Esophagus muscularis mucosa (tissue), 4 donors: Measurements from ENCODE around the gene TPK1. TPM values are rescaled to one million over a fixed set of nuclear protein-coding genes. Genes with fewer than 3 reads are reported as not detected.

ENCODE experiments used
- DNase-seq: peaks from one replicate; pipeline ENCODE4 v3.0.0-alpha.2; 2017; ENCODE audit errors: extremely low spot score
- H3K27ac ChIP-seq, 4 donors: fragments of 200-600 bp; sonication (generic); replicated peaks in 1 of 4; 1 replicate in 3 of 4; 2 replicates in 1 of 4; pipeline ENCODE4 v1.5.1; 2016 to 2019; ENCODE audit warnings: mild to moderate bottlenecking in 1 of 4
- H3K27me3 ChIP-seq, 4 donors: fragments of 200-600 bp; sonication (generic); one replicate each; pipeline versions ENCODE4 v1.5.1 to v1.6.0; 2016 to 2019
- H3K36me3 ChIP-seq, 4 donors: fragments of 200-600 bp; sonication (generic); one replicate each; pipeline ENCODE4 v1.5.1; 2016 to 2019
- H3K4me1 ChIP-seq, 4 donors: fragments of 200-600 bp; sonication (generic); one replicate each; pipeline ENCODE4 v1.5.1; 2016 to 2019
- H3K4me3 ChIP-seq, 4 donors: fragments of 200-600 bp; sonication (generic); 1 replicate in 2 of 4; 2 replicates in 2 of 4; pipeline ENCODE4 v1.5.1; 2016 to 2019; ENCODE audit warnings: mild to moderate bottlenecking in 4 of 4, moderate library complexity in 1 of 4
- H3K9me3 ChIP-seq, 4 donors: fragments of 200-600 bp; sonication (generic); 1 replicate in 3 of 4; 2 replicates in 1 of 4; pipeline ENCODE4 v1.5.1; 2016 to 2019
- EP300 ChIP-seq: sonication (generic); formaldehyde crosslinking; IDR thresholded peaks from one replicate; pipeline ENCODE4 v1.6.1; 2017; ENCODE audit warnings: antibody characterized with exemption
- POLR2A ChIP-seq: fragments of 450-650 bp; IDR thresholded peaks from one replicate; pipeline ENCODE4 v1.6.1; 2017; ENCODE audit warnings: antibody characterized with exemption, moderate library complexity, mild to moderate bottlenecking, low read depth
- POLR2AphosphoS5 ChIP-seq, 2 donors: sonication (generic); formaldehyde crosslinking; IDR thresholded peaks; one replicate each; pipeline ENCODE4 v1.6.1; 2017; ENCODE audit warnings: antibody characterized with exemption in 2 of 2
- WGBS: methylation state at CpG from one replicate; pipeline ENCODE4 v1.1.5; 2018; 5-methylcytosine and 5-hydroxymethylcytosine counted together
- intact Hi-C: fragments of 100-400 bp; cut with DNase I; formaldehyde crosslinking; loops from one replicate; pipeline ENCODE4 v1.15.1; 2023
- total RNA-seq, 4 donors: library from RNA; depleted of rRNA; stranded (reverse); fragments of >200 nt; gene quantifications; one replicate each; pipeline versions ENCODE4 v1.1.0 to v1.2.1, GENCODE V29; 2016
- TF ChIP-seq, protein P1 (sequence below), 3 experiments: fragments of 200-600 bp in 2 of 3; fragments of 450-650 bp in 1 of 3; sonication (generic) in 2 of 3; IDR thresholded peaks; one replicate each; pipeline ENCODE4 v1.5.1; 2017 to 2019; ENCODE audit warnings: antibody characterized with exemption in 3 of 3, mild to moderate bottlenecking in 2 of 3, moderate library complexity in 1 of 3

The TPK1 gene
- total RNA-seq, 4 donors from 2014 or later, result 2.7 to 4.3 (median 3.4) TPM

DNA sequence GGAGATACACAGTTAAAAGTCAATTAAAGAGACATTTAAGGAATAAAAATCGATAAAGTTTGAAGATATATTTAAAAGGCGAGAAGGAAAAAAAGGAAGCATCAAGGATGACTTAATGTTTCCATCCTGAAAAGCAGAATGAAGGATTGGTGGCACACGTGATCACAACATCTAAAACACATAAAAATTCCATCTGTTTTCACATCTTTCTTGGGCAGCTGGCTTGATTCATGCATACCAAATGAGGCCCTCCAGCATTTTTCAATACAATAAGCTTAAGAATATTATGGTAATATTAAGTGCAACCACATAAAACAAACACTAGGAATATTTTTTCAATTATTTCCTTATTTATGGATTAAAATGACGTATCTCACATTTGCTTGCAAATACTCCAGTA, 112.6 kb downstream of the TPK1 start:
- no peak overlapping the region for H3K27ac ChIP-seq
- DNase-seq, result no peak
- no peaks in the 10 kb centered on the region for H3K4me1 ChIP-seq
- H3K9me3 ChIP-seq, result no peaks in the 10 kb centered on the region
- intact Hi-C loops, result no loop called here
- H3K36me3 ChIP-seq, result no peaks in the 10 kb centered on the region
- TF ChIP-seq, protein P1, sequence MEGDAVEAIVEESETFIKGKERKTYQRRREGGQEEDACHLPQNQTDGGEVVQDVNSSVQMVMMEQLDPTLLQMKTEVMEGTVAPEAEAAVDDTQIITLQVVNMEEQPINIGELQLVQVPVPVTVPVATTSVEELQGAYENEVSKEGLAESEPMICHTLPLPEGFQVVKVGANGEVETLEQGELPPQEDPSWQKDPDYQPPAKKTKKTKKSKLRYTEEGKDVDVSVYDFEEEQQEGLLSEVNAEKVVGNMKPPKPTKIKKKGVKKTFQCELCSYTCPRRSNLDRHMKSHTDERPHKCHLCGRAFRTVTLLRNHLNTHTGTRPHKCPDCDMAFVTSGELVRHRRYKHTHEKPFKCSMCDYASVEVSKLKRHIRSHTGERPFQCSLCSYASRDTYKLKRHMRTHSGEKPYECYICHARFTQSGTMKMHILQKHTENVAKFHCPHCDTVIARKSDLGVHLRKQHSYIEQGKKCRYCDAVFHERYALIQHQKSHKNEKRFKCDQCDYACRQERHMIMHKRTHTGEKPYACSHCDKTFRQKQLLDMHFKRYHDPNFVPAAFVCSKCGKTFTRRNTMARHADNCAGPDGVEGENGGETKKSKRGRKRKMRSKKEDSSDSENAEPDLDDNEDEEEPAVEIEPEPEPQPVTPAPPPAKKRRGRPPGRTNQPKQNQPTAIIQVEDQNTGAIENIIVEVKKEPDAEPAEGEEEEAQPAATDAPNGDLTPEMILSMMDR (IDR thresholded peaks at IDR 0.05), result no peak
- TF ChIP-seq EP300 (no peak), POLR2AphosphoS5 (IDR thresholded peaks at IDR 0.05) (no peak), POLR2A (no peak)
- 75% methylated on average over 4 of the region's 4 CpGs for WGBS
- H3K4me3 ChIP-seq, result no peak overlapping the region
- H3K27me3 ChIP-seq, result no peaks in the 10 kb centered on the region

DNA sequence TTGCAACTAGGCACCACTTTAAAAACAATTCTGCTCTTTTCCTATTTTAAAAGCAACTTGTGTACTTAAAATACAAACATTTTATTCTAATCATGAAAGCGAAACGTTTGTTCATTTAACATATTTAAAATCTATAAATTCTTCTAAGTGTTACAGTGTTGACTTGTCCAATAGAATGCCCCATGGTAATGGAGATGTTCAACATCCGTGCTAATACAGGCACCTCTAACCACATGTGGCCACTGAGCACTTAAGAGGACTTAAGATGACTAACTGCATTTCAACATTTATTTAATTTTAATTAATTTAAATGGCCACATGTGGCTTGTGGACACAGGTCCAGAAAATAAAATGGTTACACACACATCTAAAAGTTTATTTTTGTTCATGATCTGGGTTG, 115.1 kb downstream of the TPK1 start:
- no peak for TF ChIP-seq POLR2A
- TF ChIP-seq EP300, result no peak
- TF ChIP-seq, protein P1 (IDR thresholded peaks at IDR 0.05), result no peak
- TF ChIP-seq POLR2AphosphoS5 (IDR thresholded peaks at IDR 0.05), result no peak
- Histone ChIP-seq H3K36me3 (no peaks in the 10 kb centered on the region), H3K4me3 (no peak overlapping the region), H3K27me3 (no peaks in the 10 kb centered on the region), H3K27ac (no peak overlapping the region), H3K9me3 (no peaks in the 10 kb centered on the region), H3K4me1 (peaks cover 0 to 6% (median 0%) of the 10 kb centered on the region in 4 donors)
- intact Hi-C loops, result no loop called here
- no peak for DNase-seq
- WGBS, result 88% methylated on average over 3 of the region's 3 CpGs

DNA sequence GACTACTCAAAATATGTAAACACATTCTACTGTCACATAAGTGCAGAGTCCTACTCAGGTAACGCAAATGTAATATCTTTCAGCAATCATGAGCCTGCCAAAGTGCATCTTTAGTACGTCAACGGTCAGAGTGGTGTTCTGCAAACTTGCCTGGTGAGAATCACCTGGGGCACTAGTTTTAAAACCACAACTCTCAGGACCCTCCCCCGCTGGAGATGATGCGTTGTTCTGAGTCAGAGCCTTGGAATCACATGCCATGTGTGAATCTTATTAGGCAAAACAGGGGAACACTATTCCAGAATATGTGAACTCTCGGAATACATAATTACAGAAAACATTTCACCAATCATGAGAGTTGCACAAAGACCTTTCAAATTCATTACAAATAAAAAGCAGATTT, 115.7 kb downstream of the TPK1 start:
- 78% methylated on average over 6 of the region's 6 CpGs for WGBS
- TF ChIP-seq POLR2A (no peak), EP300 (no peak), POLR2AphosphoS5 (IDR thresholded peaks at IDR 0.05) (no peak)
- TF ChIP-seq, protein P1 (IDR thresholded peaks at IDR 0.05), result no peak

DNA sequence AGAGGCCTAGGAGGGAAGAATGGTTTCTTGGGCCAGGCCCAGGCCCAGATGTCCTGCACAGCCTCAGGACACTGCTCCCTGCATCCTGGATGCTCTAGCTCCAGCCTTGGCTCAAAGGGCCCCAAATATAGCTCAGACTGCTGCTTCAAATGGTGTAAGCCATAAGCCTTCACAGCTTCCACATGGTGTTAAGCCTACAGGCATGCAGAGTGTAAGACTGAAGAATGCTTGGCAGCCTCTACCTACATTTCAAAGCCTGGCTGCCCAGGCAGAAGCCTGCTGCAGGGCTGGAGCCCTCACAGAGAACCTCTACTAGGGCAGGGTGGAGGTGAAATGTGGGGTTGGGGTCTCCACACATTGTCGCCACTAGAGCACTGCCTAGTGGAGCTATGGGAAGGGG, 118.1 kb downstream of the TPK1 start:
- TF ChIP-seq POLR2AphosphoS5 (IDR thresholded peaks at IDR 0.05) (no peak), EP300 (no peak), POLR2A (no peak)
- TF ChIP-seq, protein P1 (IDR thresholded peaks at IDR 0.05), result no peak
- Histone ChIP-seq H3K27ac (no peak overlapping the region), H3K9me3 (no peaks in the 10 kb centered on the region), H3K27me3 (no peaks in the 10 kb centered on the region), H3K4me3 (no peak overlapping the region), H3K36me3 (no peaks in the 10 kb centered on the region), H3K4me1 (peaks cover 0 to 6% (median 0%) of the 10 kb centered on the region in 4 donors)
- intact Hi-C loops, result no loop called here
- whole genome bisulfite sequencing, result no CpG with 5 or more reads among the region's 1 CpG
- DNase-seq, result no peak

More for the DNA sequence above, 115.7 kb downstream of the TPK1 start:
- Histone ChIP-seq H3K4me3 (no peak overlapping the region), H3K27me3 (no peaks in the 10 kb centered on the region), H3K9me3 (no peaks in the 10 kb centered on the region), H3K4me1 (peaks cover 0 to 6% (median 0%) of the 10 kb centered on the region in 4 donors), H3K36me3 (no peaks in the 10 kb centered on the region), H3K27ac (no peak overlapping the region)
- DNase-seq, result no peak
- intact Hi-C loops, result no loop called here

DNA sequence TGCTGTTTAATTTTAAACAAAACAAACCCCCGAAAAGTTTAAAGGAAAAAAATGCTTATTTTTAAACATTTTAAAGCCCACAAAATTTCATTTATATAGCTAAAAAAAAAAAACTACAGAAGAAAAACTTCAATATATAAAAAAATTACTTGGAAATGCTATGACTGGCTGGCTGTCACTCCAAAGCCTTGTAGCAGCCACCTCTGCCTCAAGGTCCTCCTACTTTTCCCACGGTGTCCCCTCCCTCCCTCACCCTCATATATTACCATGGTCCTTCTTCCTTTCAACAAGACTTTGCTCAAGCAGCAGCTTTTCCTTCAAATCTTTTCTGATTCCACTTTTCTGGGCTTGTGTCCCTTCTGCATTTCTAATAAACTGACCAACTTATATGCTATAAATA, 122.0 kb downstream of the TPK1 start:
- WGBS, result 63% methylated on average over 2 of the region's 2 CpGs
- DNase-seq, result no peak
- no peak overlapping the region for H3K4me3 ChIP-seq

More for the DNA sequence above, 122.0 kb downstream of the TPK1 start:
- peaks cover 0 to 6% (median 0%) of the 10 kb centered on the region in 4 donors for H3K4me1 ChIP-seq
- TF ChIP-seq POLR2A, result no peak
- TF ChIP-seq, protein P1 (IDR thresholded peaks at IDR 0.05), result no peak
- no peaks in the 10 kb centered on the region for H3K9me3 ChIP-seq
- intact Hi-C loops, result no loop called here
- H3K27me3 ChIP-seq, result no peaks in the 10 kb centered on the region
- H3K36me3 ChIP-seq, result no peaks in the 10 kb centered on the region
- H3K27ac ChIP-seq, result no peak overlapping the region
